Putamen (tissue), 1 donor: ENCODE data around the gene MAML2.

Source experiments
- DNase-seq: peaks from one replicate; pipeline ENCODE4 v3.0.0-alpha.2; 2016; ENCODE audit warnings: low spot score

Gene MAML2

DNA sequence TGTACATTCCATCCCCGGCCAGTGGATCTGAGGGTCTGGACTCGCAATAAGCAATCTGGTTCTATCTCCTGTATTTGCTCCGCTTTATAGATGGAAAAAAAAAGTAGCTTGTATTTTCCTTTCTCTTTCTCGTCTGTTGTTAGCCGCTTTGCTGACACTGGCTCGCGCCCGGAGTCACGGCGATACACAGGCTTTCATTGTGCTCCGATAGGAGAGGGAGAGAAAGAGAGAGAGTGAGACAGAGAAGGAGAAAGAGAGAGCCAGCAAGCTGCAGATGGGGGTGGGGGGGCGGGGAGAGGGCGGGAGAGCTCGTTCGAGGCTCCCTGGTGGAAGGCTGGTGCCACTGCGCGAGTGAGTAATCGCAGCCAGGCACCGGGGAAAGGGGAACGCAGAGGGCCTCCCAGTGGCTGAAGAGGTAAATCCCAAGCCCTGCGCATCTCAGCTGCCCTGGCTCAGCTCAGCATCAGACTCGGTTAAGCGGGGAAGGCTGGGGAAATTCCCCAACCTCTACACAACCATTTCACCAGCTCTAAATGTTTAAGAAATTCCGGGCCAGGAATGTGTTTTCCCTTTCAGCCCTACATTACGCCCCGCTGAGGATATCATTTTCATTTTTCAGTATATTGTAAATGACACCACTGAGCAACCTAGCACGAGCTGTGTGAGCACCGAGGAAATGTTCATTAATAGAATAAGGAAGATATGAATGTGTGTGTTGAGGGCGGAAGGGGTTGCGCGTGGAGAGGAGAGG lies at the start of gene MAML2:
Gene MAML2 (minus strand): TSS at position 235 of the 751 bp plus-strand sequence. CDS start 1,300 bp downstream, outside the sequence.
- peak; percentile 97 for DNase-seq

DNA sequence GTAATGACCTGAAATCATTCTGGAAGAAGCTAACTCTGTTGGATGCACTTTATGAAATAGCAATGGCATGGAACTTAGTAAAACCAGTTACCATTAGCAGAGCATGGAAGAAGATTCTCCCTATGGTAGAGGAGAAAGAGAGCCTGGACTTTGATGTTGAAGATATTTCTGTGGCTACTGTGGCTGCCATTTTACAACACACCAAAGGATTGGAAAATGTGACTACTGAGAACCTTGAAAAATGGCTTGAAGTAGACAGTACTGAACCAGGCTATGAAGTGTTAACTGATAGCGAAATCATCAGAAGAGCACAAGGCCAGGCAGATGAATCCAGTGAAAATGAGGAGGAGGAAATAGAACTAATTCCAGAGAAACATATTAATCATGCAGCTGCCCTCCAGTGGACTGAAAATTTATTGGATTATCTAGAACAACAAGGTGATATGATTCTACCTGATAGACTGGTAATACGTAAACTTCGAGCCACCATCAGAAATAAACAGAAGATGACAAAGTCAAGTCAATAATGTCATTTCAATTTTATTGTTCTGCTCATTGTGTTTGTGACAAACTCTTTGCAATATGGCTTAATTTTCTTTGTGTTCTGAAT lies 48.8 kb upstream of the MAML2 start:
- no peak for DNase-seq

DNA sequence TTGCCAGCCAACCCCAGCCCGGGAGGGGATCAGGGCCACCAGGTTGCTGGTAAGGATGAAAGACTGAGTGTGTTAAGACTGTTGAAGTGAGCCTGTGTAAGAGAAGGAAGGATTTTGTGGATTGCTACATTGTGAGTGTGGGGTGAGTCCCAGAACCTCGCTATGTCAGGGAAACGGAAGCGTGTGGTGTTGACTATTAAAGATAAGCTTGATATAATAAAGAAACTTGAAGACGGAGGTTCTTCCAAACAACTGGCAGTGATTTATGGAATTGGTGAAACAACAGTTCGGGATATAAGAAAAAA lies 47.4 kb upstream of the MAML2 start:
- no peak for DNase-seq

- peak; percentile 94 for DNase-seq
Observed at GRCh38 chr11:96389720-96390487, 46.9 kb upstream of the MAML2 start, which contains the start of the genes CCDC82 and JRKL. CCDC82 (minus strand) TSS chr11:96389912; CDS start chr11:96384747, 5,165 bp downstream. JRKL (plus strand) TSS chr11:96390013; CDS start chr11:96390650, 637 bp downstream.

GRCh38 chr11:96388891-96389719 lies 46.1 kb upstream of the MAML2 start:
- DNase-seq: no peak

GRCh38 chr11:96385187-96385586 lies 42.2 kb upstream of the MAML2 start:
- no peak for DNase-seq

DNA sequence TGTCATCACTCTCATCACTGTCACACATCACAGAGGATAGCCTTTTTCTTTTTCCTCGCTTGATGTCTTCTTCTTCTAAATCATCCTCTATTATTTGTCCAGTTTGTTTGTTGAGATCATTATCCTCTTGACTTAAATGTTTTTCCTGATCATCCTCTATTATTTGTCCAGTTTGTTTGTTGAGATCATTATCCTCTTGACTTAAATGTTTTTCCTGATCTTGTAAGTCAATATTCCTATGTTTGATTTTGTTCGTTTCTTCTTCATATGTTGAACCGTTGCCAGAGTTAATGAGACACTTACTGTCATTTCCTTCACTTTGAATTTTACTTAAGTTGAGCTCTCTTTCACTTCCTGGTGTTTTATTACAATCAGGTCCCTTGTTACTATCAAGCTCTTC lies 41.2 kb upstream of the MAML2 start:
- no peak for DNase-seq

- DNase-seq: no peak
Observed at GRCh38 chr11:96376796-96377195, 33.8 kb upstream of the MAML2 start.

GRCh38 chr11:96373826-96374225 lies 30.8 kb upstream of the MAML2 start:
- DNase-seq: no peak

- DNase-seq: no peak
Observed at GRCh38 chr11:96367342-96367741, 24.3 kb upstream of the MAML2 start.

DNA sequence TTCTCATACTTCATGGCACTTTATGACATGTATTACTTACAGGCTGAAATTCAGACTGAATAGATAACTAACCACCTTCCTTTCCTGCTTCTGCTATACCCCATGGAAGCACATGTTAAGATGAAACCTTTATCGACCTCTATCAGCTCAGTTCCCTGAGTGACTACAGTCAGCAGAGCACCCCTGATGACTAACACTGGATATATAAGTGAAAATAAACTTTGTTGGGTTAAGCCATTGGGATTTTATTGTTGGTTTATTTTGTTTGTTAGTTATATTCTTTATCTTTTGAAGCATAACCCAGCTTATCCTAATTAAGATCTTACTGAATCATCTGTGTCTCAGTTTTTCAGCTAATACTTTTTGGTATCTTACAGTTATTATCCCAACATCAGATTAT lies 23.0 kb upstream of the MAML2 start:
- no peak for DNase-seq

GRCh38 chr11:96365493-96365892 lies 22.5 kb upstream of the MAML2 start:
- DNase-seq: no peak

GRCh38 chr11:96361778-96362177 lies 18.8 kb upstream of the MAML2 start:
- no peak for DNase-seq

DNA sequence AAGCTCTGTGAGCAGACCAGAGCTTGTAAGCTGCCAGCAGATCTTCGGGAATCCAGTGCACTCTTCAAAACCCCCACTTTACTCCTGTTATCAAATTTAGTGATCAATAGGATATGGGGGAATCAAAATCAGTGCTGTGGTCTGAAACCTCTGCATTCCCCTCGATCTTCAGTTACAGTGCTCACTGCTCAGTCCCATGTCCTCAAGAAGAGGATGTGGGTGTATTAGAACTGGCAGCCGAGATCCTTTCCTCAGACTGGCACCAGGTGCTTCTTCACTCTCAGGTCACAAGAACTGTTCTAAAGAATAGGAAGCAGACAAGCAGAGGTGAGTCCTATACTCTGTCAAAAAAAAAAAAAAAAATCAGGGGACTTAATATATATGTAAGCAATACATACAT lies 15.3 kb upstream of the MAML2 start:
- DNase-seq: no peak

DNA sequence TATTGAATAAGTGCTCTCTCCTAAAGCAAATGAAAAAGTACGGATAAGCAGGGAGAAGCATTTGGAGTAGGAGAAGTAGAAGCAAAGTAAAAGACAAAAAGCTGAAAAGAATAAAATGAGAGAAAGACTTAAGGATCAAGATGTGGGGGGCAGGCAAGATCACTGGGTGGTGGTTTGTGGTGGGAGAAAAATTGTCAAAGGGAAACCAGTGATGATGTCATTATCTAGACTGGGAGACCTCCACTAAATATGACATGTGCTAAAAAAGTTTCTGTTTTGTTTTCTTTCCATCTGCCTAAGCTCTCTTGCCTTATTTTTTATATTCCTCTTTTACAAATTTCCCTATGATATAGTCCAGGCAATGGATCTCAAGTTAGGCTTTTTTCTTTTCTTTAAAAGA lies 14.8 kb upstream of the MAML2 start:
- no peak for DNase-seq

- no peak for DNase-seq
Observed at GRCh38 chr11:96356848-96357247, 13.9 kb upstream of the MAML2 start.

DNA sequence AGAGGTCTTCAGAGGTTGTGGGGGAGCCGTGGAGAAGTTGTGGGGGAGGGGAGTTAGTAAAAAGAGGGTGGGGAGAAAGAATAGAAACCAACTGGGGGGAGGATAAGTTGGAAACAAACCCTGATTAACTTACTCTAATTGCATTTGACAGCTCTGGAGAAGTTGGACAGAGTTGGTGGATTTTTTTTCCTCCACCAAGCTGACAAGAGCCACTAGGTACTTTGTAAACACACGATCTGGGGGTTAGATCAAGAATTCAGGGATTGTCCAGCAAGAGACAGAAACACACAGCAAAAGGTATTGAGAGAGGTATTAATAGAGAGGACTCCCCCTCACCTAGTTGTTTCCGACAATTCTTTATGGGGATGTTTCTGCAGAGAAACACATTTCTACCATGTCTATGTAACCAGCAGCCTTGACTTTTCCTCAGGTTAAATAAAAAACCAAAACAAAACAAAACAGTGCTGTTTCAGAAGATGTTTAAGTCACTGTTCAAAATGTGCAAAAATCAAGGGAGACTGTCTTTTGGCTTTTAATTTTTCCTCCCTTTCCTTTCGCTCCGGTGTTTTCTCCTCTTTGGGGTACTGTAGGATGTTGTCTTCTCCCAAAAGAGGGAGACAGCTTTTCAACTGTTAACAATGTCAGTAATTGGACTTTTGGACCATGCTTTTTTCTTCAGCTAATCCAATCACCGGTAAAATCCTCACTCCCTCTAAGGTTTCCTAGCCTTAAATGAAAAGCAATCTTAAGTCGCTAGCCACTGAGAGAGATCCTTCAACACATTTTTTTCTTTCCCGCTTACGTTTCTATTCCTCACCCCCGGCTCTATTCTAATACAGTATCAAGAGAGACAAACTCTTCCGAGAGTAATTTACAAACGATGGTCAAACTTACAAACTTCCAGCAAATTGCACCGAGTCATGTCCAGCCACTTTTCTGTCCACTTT lies 708 bp downstream of the MAML2 start:
- peak; percentile 40 for DNase-seq

GRCh38 chr11:96341211-96342013 lies 1.6 kb downstream of the MAML2 start:
- DNase-seq: no peak

GRCh38 chr11:96340555-96340885 lies 2.5 kb downstream of the MAML2 start:
- DNase-seq: no peak
